C4-2B (cell line): Measurements from ENCODE around the gene DNAJB13.

Experiments used
- CTCF ChIP-seq: fragments of 450-650 bp; conservative IDR thresholded peaks from 2 replicates; pipeline ENCODE4 v1.5.1; 2017; ENCODE audit warnings: mild to moderate bottlenecking
- ZFX ChIP-seq: fragments of 450-650 bp; IDR thresholded peaks from 2 replicates; pipeline ENCODE4 v1.6.1; 2017

DNA sequence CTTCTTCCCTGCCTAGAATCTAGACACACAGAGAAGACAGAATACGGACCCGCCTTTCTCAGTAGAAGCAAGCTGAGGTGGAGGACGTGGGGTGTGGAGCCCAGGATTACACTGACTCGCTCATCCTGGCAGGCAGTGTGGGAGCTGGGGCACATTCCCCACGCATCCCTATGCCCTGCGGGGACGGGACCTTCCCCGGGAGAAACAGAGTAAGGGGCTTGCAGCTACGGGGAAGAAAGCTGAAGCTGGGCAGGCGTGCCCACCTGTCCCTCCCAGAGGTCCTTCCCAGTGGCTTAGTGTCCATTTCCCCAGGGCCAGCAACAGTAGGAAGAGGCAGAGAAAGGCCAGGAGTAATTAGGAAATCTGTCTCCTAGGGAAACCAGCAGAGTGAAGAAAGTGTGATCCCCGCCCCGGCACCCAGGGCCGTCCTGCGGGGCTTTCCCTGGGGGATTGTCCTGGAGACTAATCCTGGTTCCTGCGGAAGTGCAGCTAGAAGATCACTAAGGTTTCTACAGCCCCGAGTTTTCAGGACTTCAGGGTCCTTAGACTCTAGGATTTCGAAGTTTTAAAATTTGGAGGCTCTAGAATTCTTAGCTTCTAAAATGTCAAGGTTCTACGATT lies 7.8 kb downstream of the DNAJB13 start:
- TF ChIP-seq CTCF (no peak), ZFX (no peak)
